Neural crest cell (in vitro differentiated cells): ENCODE measurements around the gene XYLT1. TPM values are rescaled to one million over a fixed set of nuclear protein-coding genes. Genes with fewer than 3 reads are reported as not detected.
A peak's percentile ranks its signal among the peaks of the same experiment; 100 is the strongest.

Experiments
- DNase-seq: peaks from one replicate; pipeline ENCODE4 v3.0.0; 2021; ENCODE audit warnings: low read depth, mixed read lengths, low spot score
- H3K27ac Mint-ChIP-seq: one replicate; pipeline ENCODE4 v1.8.0; 2021; ENCODE audit warnings: mild to moderate bottlenecking, mixed read lengths; ENCODE audit not compliant: unreplicated experiment
- H3K27me3 Mint-ChIP-seq: 2 replicates; pipeline ENCODE4 v1.8.0; 2021; ENCODE audit warnings: low read depth, mild to moderate bottlenecking, mixed read lengths
- H3K36me3 Mint-ChIP-seq: 2 replicates; pipeline ENCODE4 v1.8.0; 2021; ENCODE audit warnings: low read depth, mild to moderate bottlenecking, mixed read lengths
- H3K4me1 Mint-ChIP-seq: 2 replicates; pipeline ENCODE4 v1.8.0; 2021; ENCODE audit warnings: mixed read lengths
- H3K4me3 Mint-ChIP-seq: one replicate; pipeline ENCODE4 v1.8.0; 2021; ENCODE audit warnings: mild to moderate bottlenecking, mixed read lengths
- H3K9me3 Mint-ChIP-seq: 2 replicates; pipeline ENCODE4 v1.8.0; 2021; ENCODE audit warnings: mixed read lengths
- CTCF ChIP-seq: fragments of 200-600 bp; sonication (generic); conservative IDR thresholded peaks from 2 replicates; pipeline ENCODE4 v1.5.0; 2021; ENCODE audit warnings: antibody characterized with exemption, mild to moderate bottlenecking
- total RNA-seq: library from RNA; stranded (reverse); gene quantifications from 2 replicates; pipeline ENCODE4 v1.2.1, GENCODE V29; 2021

Gene XYLT1
- total RNA-seq, 1 donor from 2014 or later: 15.0 TPM

- H3K4me3 Mint-ChIP-seq: no peak overlapping the region
- no peaks in the 10 kb centered on the region for H3K36me3 Mint-ChIP-seq
- no peak for TF ChIP-seq CTCF
- no peaks in the 10 kb centered on the region for H3K27me3 Mint-ChIP-seq
- no peaks in the 10 kb centered on the region for H3K9me3 Mint-ChIP-seq
- peaks cover 56% of the 10 kb centered on the region for H3K4me1 Mint-ChIP-seq
- H3K27ac Mint-ChIP-seq: peak overlapping the region; percentile 71
- DNase-seq: no peak
Measured at GRCh38 chr16:17377360-17378324, 93.1 kb downstream of the XYLT1 start.

- no peak for TF ChIP-seq CTCF
- no peaks in the 10 kb centered on the region for H3K27me3 Mint-ChIP-seq
- no peaks in the 10 kb centered on the region for H3K9me3 Mint-ChIP-seq
- no peak for DNase-seq
- peaks cover 67% of the 10 kb centered on the region for H3K4me1 Mint-ChIP-seq
- H3K27ac Mint-ChIP-seq: no peak overlapping the region
- no peak overlapping the region for H3K4me3 Mint-ChIP-seq
- no peaks in the 10 kb centered on the region for H3K36me3 Mint-ChIP-seq
Measured at GRCh38 chr16:17375461-17376304, 95.1 kb downstream of the XYLT1 start.

- Mint-ChIP-seq H3K9me3 (no peaks in the 10 kb centered on the region), H3K4me3 (no peak overlapping the region), H3K27me3 (no peaks in the 10 kb centered on the region), H3K4me1 (peaks cover 73% of the 10 kb centered on the region), H3K27ac (no peak overlapping the region), H3K36me3 (no peaks in the 10 kb centered on the region)
- TF ChIP-seq CTCF: no peak
- DNase-seq: no peak
Measured at GRCh38 chr16:17374668-17375255, 96.0 kb downstream of the XYLT1 start.

- no peaks in the 10 kb centered on the region for H3K9me3 Mint-ChIP-seq
- no peaks in the 10 kb centered on the region for H3K27me3 Mint-ChIP-seq
- no peak overlapping the region for H3K4me3 Mint-ChIP-seq
- no peak overlapping the region for H3K27ac Mint-ChIP-seq
- peaks cover 73% of the 10 kb centered on the region for H3K4me1 Mint-ChIP-seq
- H3K36me3 Mint-ChIP-seq: no peaks in the 10 kb centered on the region
- no peak for DNase-seq
- TF ChIP-seq CTCF: no peak
Measured at GRCh38 chr16:17373533-17373932, 97.2 kb downstream of the XYLT1 start.

GRCh38 chr16:17372386-17372785, 98.4 kb downstream of the XYLT1 start:
- H3K4me3 Mint-ChIP-seq: peak overlapping the region; percentile 5
- DNase-seq: no peak

More at GRCh38 chr16:17372386-17372785, 98.4 kb downstream of the XYLT1 start:
- no peaks in the 10 kb centered on the region for H3K9me3 Mint-ChIP-seq
- peak overlapping the region; percentile 37 for H3K27ac Mint-ChIP-seq
- no peak for TF ChIP-seq CTCF
- H3K36me3 Mint-ChIP-seq: no peaks in the 10 kb centered on the region
- peaks cover 73% of the 10 kb centered on the region for H3K4me1 Mint-ChIP-seq
- no peaks in the 10 kb centered on the region for H3K27me3 Mint-ChIP-seq
